ENCODE results near the gene KIAA0319L. TPM values are rescaled to one million over a fixed set of nuclear protein-coding genes. Genes with fewer than 3 reads are reported as not detected.

Gene KIAA0319L
- total RNA-seq, 1 donor from 2014 or later: 48.6 TPM

DNA sequence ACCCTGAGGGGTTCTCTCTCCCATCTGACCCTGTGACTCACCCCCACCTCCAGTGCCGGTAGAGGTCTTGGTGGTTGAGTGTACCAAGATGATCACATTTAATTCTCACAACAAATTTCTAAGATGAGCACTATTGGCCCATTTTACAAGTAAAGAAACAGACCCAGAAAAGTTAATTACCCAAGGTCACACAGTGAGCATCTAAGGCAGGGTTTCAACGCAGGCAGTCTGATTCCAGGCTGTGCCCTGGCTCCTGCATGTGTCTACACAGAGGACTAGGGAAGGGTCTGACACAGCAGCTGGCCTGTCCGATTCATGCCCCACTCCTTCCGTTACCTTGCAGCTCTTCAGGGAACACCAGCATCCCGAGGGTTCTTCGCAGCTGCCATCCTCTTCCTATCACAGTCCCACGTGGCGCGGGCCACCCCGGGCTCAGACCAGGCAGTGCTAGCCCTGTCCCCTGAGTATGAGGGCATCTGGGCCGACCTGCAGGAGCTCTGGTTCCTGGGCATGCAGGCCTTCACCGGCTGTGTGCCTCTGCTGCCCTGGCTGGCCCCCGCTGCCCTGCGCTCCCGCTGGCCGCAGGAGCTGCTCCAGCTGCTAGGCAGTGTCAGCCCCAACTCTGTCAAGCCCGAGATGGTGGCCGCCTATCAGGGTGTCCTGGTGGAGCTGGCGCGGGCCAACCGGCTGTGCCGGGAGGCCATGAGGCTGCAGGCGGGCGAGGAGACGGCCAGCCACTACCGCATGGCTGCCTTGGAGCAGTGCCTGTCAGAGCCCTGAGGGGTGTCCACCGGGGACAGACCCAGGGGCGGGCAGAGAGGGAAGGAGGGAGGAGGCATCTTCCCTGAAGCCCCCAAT lies 7.9 kb upstream of the KIAA0319L start:
- Mint-ChIP-seq H3K27me3 (peaks cover 17% of the 10 kb centered on the region), H3K4me1 (ENCODE audit: unreplicated experiment) (peaks cover 5% of the 10 kb centered on the region), H3K36me3 (peaks cover 5% of the 10 kb centered on the region), H3K9me3 (no peaks in the 10 kb centered on the region), H3K27ac (no peak overlapping the region), H3K4me3 (no peak overlapping the region)
- TF ChIP-seq, protein P1, sequence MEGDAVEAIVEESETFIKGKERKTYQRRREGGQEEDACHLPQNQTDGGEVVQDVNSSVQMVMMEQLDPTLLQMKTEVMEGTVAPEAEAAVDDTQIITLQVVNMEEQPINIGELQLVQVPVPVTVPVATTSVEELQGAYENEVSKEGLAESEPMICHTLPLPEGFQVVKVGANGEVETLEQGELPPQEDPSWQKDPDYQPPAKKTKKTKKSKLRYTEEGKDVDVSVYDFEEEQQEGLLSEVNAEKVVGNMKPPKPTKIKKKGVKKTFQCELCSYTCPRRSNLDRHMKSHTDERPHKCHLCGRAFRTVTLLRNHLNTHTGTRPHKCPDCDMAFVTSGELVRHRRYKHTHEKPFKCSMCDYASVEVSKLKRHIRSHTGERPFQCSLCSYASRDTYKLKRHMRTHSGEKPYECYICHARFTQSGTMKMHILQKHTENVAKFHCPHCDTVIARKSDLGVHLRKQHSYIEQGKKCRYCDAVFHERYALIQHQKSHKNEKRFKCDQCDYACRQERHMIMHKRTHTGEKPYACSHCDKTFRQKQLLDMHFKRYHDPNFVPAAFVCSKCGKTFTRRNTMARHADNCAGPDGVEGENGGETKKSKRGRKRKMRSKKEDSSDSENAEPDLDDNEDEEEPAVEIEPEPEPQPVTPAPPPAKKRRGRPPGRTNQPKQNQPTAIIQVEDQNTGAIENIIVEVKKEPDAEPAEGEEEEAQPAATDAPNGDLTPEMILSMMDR (conservative IDR thresholded peaks at IDR 0.05): no peak
- no peak for DNase-seq (ENCODE audit: extremely low spot score, unreplicated experiment)

DNA sequence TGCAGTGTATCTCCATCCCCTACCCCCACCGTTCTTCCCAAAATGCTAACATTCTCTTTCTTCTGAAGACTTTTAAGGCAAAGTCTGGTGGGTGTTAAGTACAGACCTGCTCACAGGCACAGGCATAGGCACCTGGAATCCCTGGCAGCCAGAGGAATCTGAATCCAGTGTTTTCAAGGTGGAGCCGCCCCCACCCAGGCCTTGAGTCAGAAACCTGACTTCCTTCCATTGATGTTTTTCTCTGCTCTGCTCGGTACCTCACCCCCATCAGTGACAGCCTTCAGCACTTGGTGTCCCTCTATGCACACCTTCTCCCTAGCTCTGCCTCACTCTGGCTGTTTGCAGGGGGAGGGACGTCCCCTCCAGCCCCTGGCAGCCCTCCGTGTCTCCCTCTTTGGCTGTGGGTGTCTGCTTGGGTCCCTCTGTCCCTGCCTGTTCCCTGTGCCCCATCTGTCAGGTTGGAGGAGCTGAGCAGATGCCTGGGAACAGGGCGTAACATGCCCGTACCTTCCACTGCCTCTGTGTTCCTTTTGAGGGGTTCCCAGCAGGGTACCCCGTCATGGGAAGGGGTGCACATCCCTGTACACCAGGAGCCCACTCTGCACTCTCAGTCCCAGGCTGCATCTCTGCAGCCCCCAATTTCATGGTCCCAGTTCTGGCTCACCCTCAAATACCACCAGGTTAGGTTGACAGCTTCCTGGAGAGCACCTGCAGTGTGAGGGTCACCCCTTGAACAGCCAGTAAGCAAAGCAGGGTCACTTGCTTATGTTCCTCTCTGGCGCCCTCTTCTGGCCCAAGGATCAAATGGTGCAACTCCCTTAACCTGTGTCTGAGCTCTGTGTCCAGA lies 7.1 kb upstream of the KIAA0319L start:
- no peak overlapping the region for H3K27ac Mint-ChIP-seq
- H3K27me3 Mint-ChIP-seq: peaks cover 10% of the 10 kb centered on the region
- H3K4me3 Mint-ChIP-seq: no peak overlapping the region
- peaks cover 5% of the 10 kb centered on the region for H3K36me3 Mint-ChIP-seq
- no peaks in the 10 kb centered on the region for H3K9me3 Mint-ChIP-seq
- peaks cover 13% of the 10 kb centered on the region for H3K4me1 Mint-ChIP-seq (ENCODE audit: unreplicated experiment)
- DNase-seq (ENCODE audit: extremely low spot score, unreplicated experiment): no peak
- TF ChIP-seq, protein P1 (conservative IDR thresholded peaks at IDR 0.05): peak; percentile 86

DNA sequence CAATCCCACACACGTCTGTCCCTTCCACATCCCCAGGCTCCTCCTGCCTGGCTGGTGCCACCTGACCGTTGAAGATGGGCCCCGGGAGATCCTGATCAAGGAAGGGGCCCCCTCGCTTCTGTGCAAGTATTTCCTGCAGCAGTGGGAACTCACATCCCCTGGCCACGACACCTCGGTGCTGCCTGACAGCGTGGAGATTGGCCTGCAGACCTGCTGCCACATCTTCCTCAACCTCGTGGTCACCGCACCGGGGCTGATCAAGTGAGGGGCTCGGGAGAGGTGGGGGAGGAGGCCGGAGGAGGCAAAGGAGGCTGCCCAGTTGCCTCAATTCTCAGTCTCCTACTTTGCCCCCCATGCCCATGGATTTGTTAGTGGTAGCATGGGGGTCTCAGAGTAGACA lies 6.0 kb upstream of the KIAA0319L start:
- no peak for DNase-seq (ENCODE audit: extremely low spot score, unreplicated experiment)
- H3K27me3 Mint-ChIP-seq: peaks cover 3% of the 10 kb centered on the region
- peaks cover 16% of the 10 kb centered on the region for H3K4me1 Mint-ChIP-seq (ENCODE audit: unreplicated experiment)
- peaks cover 5% of the 10 kb centered on the region for H3K36me3 Mint-ChIP-seq
- H3K4me3 Mint-ChIP-seq: no peak overlapping the region
- TF ChIP-seq, protein P1 (conservative IDR thresholded peaks at IDR 0.05): no peak
- no peak overlapping the region for H3K27ac Mint-ChIP-seq
- H3K9me3 Mint-ChIP-seq: no peaks in the 10 kb centered on the region

GRCh38 chr1:35561972-35562680 lies 4.9 kb upstream of the KIAA0319L start:
- Mint-ChIP-seq H3K9me3 (no peaks in the 10 kb centered on the region), H3K36me3 (peaks cover 5% of the 10 kb centered on the region), H3K27me3 (no peaks in the 10 kb centered on the region), H3K27ac (no peak overlapping the region), H3K4me1 (ENCODE audit: unreplicated experiment) (peaks cover 16% of the 10 kb centered on the region), H3K4me3 (no peak overlapping the region)
- DNase-seq (ENCODE audit: extremely low spot score, unreplicated experiment): peak; percentile 58
- TF ChIP-seq, protein P1 (conservative IDR thresholded peaks at IDR 0.05): no peak

DNA sequence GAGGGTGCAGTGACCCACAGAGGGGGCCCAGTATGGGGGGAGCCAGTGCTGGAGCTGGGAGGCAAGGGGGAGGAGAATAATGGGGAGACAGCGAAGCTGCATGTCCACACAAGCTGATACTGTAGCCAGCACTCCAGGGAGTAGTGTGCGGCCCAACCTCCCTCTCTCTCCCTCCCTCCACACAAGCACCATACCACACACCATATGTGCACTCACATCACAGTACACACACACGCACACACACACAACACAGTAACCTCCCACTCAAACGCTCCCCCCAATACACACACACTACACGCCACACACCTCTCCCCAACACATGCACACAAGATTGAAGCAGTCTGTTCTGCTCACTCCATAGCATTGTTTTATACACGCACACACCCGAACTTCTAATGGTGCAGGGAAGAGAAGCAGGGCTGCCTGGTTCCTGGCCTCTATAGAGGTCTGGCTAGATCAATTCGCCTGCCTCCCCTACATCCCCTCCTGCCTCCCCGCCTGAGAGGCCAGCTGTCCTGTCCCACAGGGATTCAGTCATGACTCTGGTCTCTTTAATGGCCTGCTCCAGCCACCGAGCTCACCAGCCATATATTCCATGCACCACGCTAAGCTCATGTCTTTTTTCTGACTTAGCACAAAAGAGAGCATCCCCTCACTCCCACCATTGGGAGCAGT lies 4.2 kb upstream of the KIAA0319L start:
- Mint-ChIP-seq H3K4me3 (peak overlapping the region; percentile 55), H3K27me3 (no peaks in the 10 kb centered on the region), H3K4me1 (ENCODE audit: unreplicated experiment) (peaks cover 18% of the 10 kb centered on the region), H3K36me3 (peaks cover 5% of the 10 kb centered on the region), H3K9me3 (no peaks in the 10 kb centered on the region), H3K27ac (peak overlapping the region; percentile 9)
- TF ChIP-seq, protein P1 (conservative IDR thresholded peaks at IDR 0.05): no peak
- no peak for DNase-seq (ENCODE audit: extremely low spot score, unreplicated experiment)
